IPS DF 4.7 (cell line): Measurements from ENCODE around the gene SMARCC2.
"Not testable (repeated sequence)": the region's sequence is repeated elsewhere in the genome, so short reads cannot be mapped to it uniquely, and the experiment has no call there.

Experiments used
- DNase-seq: peaks from one replicate; pipeline ENCODE4 v3.0.0-alpha.2; 2013; ENCODE audit warnings: low spot score; ENCODE audit errors: extremely low read depth

The SMARCC2 gene

GRCh38 chr12:56126732-56127239 is 62.5 kb downstream of the SMARCC2 start:
- no peak for DNase-seq

GRCh38 chr12:56124133-56124532 is 65.2 kb downstream of the SMARCC2 start:
- no peak for DNase-seq

GRCh38 chr12:56122637-56123036 is 66.6 kb downstream of the SMARCC2 start:
- no peak for DNase-seq

- no peak for DNase-seq
Measured at GRCh38 chr12:56121204-56121870, 67.9 kb downstream of the SMARCC2 start.

GRCh38 chr12:56120158-56120846 is 69.0 kb downstream of the SMARCC2 start:
- DNase-seq = no peak

GRCh38 chr12:56119361-56119796 is 69.9 kb downstream of the SMARCC2 start:
- DNase-seq = peak; percentile 79

- no peak for DNase-seq
Measured at GRCh38 chr12:56118688-56119357, 70.5 kb downstream of the SMARCC2 start.

- DNase-seq = peak; percentile 99
Measured at GRCh38 chr12:56117778-56118687, 71.2 kb downstream of the SMARCC2 start, which contains the start of gene ZC3H10. TSS of gene ZC3H10 (plus strand) at chr12:56118266. CDS start at chr12:56120563, 2,297 bp downstream.

GRCh38 chr12:56117082-56117706 is 72.1 kb downstream of the SMARCC2 start:
- not testable (repeated sequence) for DNase-seq

- peak; percentile 87 for DNase-seq
Measured at GRCh38 chr12:56116267-56117081, 72.8 kb downstream of the SMARCC2 start, which contains the start of gene RPL41. TSS of gene RPL41 (plus strand) at chr12:56116633.

GRCh38 chr12:56115329-56115728 is 74.0 kb downstream of the SMARCC2 start:
- no peak for DNase-seq

- no peak for DNase-seq
Measured at GRCh38 chr12:56114084-56114483, 75.2 kb downstream of the SMARCC2 start.
